NCI-H1092 treated with DMSO at 0.1 percent for 48 hours (cell line): ENCODE data around the gene BTNL8.

Experiments
- DNase-seq: peaks from one replicate; lab custom pipeline; 2025; lab: John Stamatoyannopoulos, UW

Gene BTNL8

DNA sequence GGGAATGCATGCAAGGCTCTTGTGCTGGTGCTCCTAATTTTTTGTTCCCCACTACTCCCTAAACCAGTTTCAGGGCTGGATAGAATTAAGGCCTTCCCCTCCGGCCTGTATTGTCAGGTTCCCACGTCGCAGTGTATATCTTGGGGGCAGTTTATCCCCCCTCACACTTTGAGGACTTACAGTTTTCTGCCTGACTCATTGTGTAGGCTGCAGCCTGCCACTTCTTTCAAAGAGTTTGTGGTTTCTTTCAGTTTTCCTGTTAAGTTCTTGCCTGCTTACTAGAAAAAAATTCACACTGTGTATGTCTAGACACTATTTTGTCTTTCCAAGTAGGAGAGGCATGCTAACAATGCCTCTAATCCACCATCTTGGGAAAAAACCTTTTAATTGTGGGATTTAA, 61.2 kb downstream of the BTNL8 start:
- no peak for DNase-seq

DNA sequence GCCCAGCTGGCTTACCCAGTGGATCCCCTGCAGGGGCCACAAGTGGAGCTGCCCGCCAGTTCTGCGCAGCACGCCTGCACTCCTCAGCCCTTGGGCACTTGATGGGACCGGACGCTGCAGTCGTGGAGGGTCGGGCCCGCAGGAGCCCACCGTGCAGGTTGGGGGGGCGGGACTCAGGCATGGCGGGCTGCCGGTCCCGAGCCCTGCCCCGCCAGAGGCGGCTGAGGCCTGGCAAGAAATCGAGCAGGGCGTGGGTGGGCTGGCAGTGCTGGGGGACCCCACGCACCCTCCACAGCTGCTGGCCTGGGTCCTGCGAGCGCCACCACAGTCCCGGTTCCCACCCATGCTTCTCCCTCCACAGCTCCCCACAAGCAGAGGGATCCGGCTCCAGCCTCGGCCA, 70.4 kb downstream of the BTNL8 start:
- no peak for DNase-seq

DNA sequence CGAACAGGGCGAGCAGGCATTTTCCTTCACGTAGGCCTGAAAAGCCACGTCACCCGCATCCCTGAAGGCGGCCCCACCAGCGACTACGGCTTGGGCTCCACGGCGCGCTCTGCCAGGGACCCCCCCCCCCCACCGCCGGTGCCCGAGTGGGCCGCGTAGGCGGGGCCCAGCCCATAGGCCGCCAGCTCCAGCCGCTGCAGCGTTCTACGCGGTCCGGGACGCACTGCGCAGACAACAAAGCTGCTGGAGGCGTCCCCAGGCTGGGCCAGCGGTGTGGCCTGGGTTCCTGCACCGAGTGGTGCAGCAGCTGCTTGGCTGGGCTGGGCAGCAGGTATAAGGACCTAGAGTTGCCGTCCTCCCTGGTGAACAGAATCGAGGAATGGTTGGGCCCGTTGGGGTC, 71.4 kb downstream of the BTNL8 start:
- no peak for DNase-seq

DNA sequence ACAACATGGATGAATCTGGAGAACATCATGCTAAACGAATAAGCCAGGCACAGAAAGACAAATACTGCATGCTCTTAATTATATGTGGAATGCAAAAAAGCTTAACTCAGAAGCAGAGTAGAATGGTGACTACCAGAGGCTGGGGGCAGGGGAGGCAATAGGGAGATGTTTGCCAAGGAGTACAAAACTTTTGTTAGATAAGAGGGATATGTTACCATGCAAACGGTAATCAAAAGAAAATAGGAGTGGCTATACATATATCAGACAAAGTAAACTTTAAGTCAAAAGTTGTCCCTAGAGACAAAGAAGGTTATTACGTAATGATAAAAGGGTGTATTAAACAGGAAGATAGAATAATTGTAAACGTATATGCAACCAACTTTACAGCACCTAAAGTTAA, 71.9 kb downstream of the BTNL8 start:
- DNase-seq: no peak

DNA sequence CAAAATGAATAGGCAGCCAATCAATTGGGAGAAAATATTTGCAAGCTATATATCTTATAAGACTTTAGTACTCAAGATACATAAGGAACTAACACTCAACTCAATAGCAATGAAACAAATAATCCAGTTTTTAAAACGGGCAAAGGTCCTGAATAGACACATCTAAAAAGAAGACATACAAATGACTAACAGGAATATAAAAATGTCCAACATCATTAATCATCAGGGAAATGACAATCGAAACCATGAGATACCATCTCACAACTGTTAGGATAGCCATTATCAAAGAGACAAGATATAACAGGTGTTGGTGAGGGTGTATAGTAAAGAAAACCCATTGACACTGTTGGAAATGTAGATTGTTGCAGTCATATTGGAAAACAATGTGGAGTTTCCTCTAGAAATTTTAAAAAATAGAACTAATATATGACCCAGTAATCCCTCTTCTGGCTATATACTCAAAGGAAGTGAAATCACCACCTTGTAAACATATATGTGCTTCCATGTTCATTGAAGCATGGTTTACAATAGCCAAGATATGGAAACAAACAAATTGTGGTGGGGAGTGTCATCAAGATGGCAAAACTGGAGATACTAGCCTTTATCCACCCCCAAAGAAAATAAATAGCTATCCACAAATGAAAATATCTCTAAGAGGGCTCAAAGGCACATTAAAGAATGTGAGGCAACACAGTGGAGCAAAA, 75.8 kb downstream of the BTNL8 start:
- no peak for DNase-seq

DNA sequence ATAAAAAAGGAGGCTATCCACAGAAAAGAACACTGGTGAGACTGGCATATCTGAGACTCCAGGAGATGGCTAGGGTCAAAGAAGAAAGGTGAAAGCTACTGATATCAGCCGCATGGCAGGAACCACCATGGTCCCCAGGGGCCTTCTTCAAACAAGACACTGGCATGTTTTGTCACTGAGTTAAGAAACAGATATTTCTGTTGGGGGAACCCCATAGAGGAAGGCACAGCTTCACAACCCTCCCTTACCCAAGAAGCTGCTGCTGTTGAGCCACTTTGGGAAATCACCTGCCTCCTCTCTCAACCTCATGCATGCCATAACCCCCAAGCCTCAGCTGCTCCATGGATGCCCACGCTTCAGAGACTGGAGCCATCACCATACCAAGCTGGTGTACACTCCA, 76.4 kb downstream of the BTNL8 start:
- DNase-seq: no peak

DNA sequence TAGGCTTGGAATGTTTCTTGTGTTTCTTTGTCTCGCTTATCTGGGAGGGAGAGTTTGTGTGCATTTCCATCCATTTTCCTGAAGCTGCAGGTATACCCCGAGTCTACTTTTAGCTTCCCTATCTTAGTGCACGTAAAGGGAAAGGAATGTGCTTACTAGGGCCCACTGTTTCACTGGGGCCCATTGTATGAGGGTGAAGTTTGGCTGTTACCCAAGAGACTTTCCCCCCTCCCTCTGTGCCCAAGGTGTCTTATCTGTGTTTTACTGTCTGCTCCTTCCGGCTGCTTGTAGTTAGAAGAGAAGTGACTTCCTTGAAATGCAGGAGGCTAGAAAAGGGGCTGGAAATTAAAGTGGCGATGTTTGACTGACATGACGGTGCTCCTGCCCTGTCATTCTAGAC, 77.6 kb downstream of the BTNL8 start:
- no peak for DNase-seq

DNA sequence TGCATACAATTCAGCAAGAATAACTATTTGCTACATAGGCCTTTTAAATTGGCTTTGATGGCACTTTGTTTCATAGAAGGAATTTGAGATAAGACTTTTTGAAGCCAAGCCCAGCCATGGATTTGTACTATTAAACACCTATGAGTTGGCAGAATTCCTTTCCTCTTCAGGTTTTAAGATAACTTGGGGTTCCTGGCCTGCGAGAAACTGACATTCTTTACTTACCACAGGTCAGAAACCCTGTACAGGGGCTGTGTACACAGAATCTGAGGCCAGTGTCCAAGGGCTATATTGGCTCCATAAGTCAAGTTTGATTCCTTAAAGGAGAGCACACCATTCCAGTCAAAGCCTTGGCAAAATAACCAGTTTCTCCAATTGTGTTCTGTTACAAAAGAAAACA, 78.9 kb downstream of the BTNL8 start:
- no peak for DNase-seq

DNA sequence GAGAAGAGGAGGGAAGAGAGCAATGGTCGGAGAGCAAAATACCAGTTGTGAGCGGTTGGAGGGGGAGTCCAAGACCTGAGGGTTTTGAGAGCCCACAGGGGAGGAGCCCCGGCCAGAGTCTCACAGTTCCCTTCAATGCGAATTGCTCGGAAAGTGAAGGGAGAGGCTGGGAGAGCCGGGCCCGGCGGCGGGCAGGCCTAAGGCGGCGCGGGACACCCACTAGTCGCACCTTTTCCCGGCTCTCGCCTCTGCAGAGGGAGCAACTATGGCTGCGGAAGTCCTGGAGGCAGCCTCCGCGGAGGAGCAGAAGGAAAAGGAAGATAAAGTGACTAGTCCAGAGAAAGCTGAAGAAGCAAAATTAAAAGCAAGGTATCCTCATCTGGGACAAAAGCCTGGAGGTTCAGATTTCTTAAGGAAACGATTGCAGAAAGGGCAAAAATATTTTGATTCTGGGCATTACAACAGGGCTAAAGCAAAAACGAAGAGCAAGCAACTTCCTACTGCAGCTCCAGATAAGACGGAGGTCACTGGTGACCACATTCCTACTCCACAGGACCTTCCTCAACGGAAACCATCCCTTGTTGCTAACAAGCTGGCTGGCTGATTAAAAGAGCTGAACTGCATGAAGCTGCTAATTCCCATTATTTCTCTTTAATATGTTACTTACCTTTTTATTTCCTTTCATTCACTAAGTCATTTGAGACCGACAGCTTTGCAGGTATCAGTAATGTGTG, 83.2 kb downstream of the BTNL8 start:
- no peak for DNase-seq

DNA sequence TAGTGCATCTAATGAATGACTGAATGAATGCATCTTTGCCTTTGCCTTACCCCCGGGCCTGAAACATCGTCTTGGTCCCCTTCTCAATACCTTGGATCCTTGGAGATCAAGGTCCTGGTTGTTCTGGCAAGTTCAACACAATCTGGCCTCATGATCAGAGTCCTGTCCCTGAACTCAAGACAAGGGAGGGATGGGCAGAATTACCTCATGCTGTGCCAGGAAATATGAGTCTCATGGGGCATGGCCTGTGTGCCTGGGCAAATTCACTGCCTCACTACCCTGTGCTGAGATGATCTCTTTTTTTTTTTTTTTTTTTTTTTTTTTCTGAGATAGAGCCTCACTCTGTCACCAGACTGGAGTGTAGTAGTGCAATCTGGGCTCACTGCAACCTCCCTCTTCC, 89.1 kb downstream of the BTNL8 start:
- DNase-seq: no peak

DNA sequence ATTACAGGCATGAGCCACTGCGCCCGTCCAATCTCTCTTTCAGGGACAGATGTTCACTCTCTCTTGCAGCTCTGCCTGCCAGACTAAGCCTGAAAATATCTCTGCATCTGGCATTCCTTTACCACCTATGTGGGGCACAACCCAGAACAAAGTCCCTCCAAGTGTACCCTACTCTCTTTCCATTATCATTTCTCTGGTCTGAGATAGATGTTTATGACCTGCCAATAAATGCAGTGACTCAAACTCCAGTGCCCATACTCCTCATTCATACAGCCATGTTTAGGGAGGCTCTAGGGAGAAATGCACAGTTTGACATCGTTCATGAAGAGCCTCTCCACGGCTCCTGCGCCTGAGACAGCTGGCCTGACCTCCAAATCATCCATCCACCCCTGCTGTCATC, 89.6 kb downstream of the BTNL8 start, which contains the start of gene BTNL3:
BTNL3 (plus strand) TSS at position 255 of the 400 bp plus-strand sequence. CDS start 183 bp downstream, outside the sequence.
- no peak for DNase-seq

DNA sequence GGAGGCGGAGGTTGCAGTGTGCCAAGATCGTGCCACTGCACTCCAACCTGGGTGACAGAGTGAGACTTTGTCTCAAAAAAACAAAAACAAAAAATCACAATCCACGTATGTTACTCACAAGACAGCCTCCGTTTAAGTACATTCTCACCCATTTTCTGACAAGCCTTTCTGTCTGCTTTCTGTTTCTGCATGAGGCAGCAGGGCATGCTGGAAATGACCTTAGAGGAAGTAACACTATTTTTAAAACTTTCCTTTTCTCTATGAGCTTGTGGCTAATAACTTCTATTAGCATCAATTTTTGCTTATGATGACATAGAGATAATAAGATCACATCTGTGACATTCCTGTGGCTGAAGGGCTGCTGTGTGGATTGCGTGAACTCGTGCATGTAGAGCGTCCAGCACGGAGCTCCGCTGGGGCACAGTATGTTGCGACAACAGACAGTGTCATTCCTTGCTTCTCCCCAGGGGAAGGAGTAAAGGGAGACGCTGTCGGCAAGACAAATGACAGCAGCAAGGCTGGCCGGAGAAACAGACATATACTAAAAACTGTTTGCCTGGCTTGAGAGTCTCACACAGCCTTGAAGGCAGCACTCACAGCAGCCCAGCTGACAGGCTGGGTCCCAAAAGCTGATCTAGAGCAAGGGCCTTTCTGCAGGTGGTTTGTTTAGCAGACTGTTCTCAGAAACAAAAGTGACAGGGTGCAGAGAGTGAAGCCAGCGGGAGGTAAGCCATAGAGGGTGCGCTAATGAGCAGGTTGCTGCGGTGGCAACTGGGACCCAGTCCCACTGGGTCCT, 91.3 kb downstream of the BTNL8 start:
- DNase-seq: no peak

DNA sequence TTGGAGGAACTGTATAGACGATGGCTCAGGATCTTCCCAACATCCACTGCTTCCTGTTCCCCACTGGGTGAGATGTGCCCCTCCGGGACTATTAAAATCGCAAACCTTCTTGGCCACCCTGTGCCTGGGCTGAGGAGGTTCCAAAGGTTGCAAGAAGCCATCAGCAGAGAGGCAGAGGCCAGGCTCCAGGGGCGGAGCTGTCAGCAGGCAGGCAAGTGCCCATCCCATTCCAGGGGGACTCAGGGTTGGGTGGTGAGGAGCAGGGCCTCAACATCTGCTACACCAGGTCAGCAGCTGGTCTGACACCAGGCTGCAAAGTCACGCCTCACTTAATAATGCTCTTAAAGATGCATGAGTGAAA, 91.9 kb downstream of the BTNL8 start:
- no peak for DNase-seq
